SH-SY5Y (cell line): Measurements from ENCODE around the gene FGF21.

Experiments
- GATA2 ChIP-seq: IDR thresholded peaks from 2 replicates; pipeline ENCODE4 v1.6.1; 2011; ENCODE audit warnings: mild to moderate bottlenecking, low read depth, low read length
- GATA3 ChIP-seq: IDR thresholded peaks from 2 replicates; pipeline ENCODE4 v1.6.1; 2011; ENCODE audit warnings: low read depth, mild to moderate bottlenecking, low read length, moderate library complexity

DNA sequence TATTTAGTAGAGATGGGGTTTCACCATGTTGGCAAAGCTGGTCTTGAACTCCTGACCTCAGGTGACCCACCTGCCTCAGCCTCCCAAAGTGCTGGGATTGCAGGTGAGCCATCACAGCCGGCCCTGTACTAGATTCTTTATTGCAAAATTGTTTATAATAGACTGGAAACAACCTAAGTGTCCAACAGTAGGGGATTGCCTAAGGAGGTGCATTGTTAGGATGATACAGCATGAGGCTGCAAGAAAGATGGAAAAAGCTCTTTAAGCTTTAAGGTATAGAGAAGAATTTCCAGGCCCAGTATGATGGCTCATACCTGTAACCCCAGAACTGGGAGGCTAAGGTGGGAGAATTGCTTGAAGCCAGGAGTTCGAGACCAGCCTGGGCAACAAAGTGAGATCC is 47.3 kb downstream of the FGF21 start:
- no peak for TF ChIP-seq GATA2
- TF ChIP-seq GATA3: no peak
